ENCODE measurements around the gene CAMK1D. TPM values are rescaled to one million over a fixed set of nuclear protein-coding genes. Genes with fewer than 3 reads are reported as not detected.

Gene CAMK1D
- total and polyA plus RNA-seq, 2 donors (not counting 3 experiments of a cell fraction or from before 2014, with no cell fraction given) = 0.37 to 4.2 TPM

- CTCF ChIA-PET = interaction anchor here (1.2 kb wide), 1 partner anchor 18 kb away, joined by 4 read pairs; no protein-coding TSS in a partner anchor
- intact Hi-C loops (cut with micrococcal nuclease) = no loop called here
- Histone ChIP-seq H3K27me3 (ENCODE audit: control insufficient read depth in 2 of 2, insufficient read depth in 2 of 2, low read length in 2 of 2) (no peaks in the 10 kb centered on the region), H3K9me3 (replicated peaks; ENCODE audit: control insufficient read depth, insufficient read depth, low read length) (no peaks in the 10 kb centered on the region), H3K27ac (ENCODE audit: insufficient read depth, low read depth, low read length) (no peak overlapping the region), H3K36me3 (ENCODE audit: control insufficient read depth in 2 of 2, extremely low read depth in 1 of 2, insufficient read depth in 2 of 2, low read length in 2 of 2) (no peaks in the 10 kb centered on the region), H3K9me1 (replicated peaks; ENCODE audit: control insufficient read depth, extremely low read depth, insufficient read depth, low read length) (no peaks in the 10 kb centered on the region), H3K4me1 (ENCODE audit: control insufficient read depth, extremely low read depth, insufficient read depth, low read length) (no peaks in the 10 kb centered on the region), H3K4me3 (replicated peaks in 1 of 3; ENCODE audit: insufficient read depth in 1 of 3, low read depth in 1 of 3, low read length in 3 of 3) (no peak overlapping the region), H2AFZ (ENCODE audit: low read depth, low read length) (no peak overlapping the region), H3K4me2 (ENCODE audit: insufficient read depth, low read length) (no peak overlapping the region), H3K9ac (replicated peaks; ENCODE audit: extremely low read depth, insufficient read depth, low read length) (no peak overlapping the region), H3K79me2 (ENCODE audit: control insufficient read depth, insufficient read depth, low read length) (no peaks in the 10 kb centered on the region), H4K20me1 (replicated peaks; ENCODE audit: control insufficient read depth, extremely low read depth, insufficient read depth, low read length) (no peaks in the 10 kb centered on the region)
- no TSS peak for BruUV-seq (replicated peaks)
- dilution Hi-C loops (cut with MboI; ENCODE audit: extremely low pct_ligation_motif_present, low sequenced_read_pairs) = no loop called here
- TF ChIP-seq MYC (IDR thresholded peaks at IDR 0.05; ENCODE audit: low read depth, low read length) (no peak), EZH2 (IDR thresholded peaks at IDR 0.05; ENCODE audit: borderline replicate concordance, low read depth, low read length, severe bottlenecking) (no peak), GATA2 (IDR thresholded peaks at IDR 0.05; ENCODE audit: insufficient read depth, insufficient read length, low read depth, low read length) (no peak), POLR2A (IDR thresholded peaks at IDR 0.05; ENCODE audit: low read depth, low read length) (no peak), MAX (IDR thresholded peaks at IDR 0.05; ENCODE audit: insufficient read depth, insufficient read length) (no peak), CTCF (IDR thresholded peaks at IDR 0.05; ENCODE audit: extremely low read depth in 1 of 2, insufficient read depth in 1 of 2, low read depth in 1 of 2, low read length in 2 of 2) (no peak)
- DNase-seq (ENCODE audit: low read depth, low spot score) = no peak
- FAIRE-seq = no peak
- POLR2A ChIA-PET = no interaction called here
These were observed 293.9 kb downstream of the CAMK1D start for GRCh38 chr10:12643279-12643678.

Data from endothelial cell of umbilical vein (primary cell).